CD8-positive, alpha-beta memory T cell (primary cell): ENCODE measurements around the gene TMEM132C. TPM values are rescaled to one million over a fixed set of nuclear protein-coding genes. Genes with fewer than 3 reads are reported as not detected.
A peak's percentile ranks its signal among the peaks of the same experiment; 100 is the strongest.
"Not testable (repeated sequence)": the region's sequence is repeated elsewhere in the genome, so short reads cannot be mapped to it uniquely, and the experiment has no call there.

ENCODE experiments used
- CTCF ChIA-PET: fragments of 350-600 bp; sonication (Branson Sonifier 250); formaldehyde crosslinking; loops from one replicate; lab custom pipeline; 2021; ENCODE audit warnings: antibody characterized with exemption; lab: Charles Lee
- POLR2A ChIA-PET: fragments of 350-600 bp; sonication (Branson Sonifier 250); formaldehyde crosslinking; loops from one replicate; lab custom pipeline; 2021; ENCODE audit warnings: antibody characterized with exemption; lab: Charles Lee
- DNase-seq, 5 donors: peaks; one replicate each; pipeline versions ENCODE4 v3.0.0 to v3.0.0-alpha.2; 2020 to 2022; ENCODE audit warnings: mixed read lengths in 1 of 5
- H3K27ac ChIP-seq: one replicate; pipeline ENCODE4 v1.7.0; 2013; ENCODE audit warnings: low read depth, mild to moderate bottlenecking, low read length, moderate library complexity
- H3K27me3 ChIP-seq: 2 replicates; pipeline ENCODE4 v1.7.0; 2013; ENCODE audit warnings: low read length, mild to moderate bottlenecking; ENCODE audit not compliant: insufficient read depth, poor library complexity, severe bottlenecking
- H3K36me3 ChIP-seq: 2 replicates; pipeline ENCODE4 v1.7.0; 2013; ENCODE audit warnings: mild to moderate bottlenecking, low read length, moderate library complexity; ENCODE audit not compliant: insufficient read depth
- H3K4me1 ChIP-seq: 2 replicates; pipeline ENCODE4 v1.7.0; 2013; ENCODE audit warnings: mild to moderate bottlenecking, low read length, moderate library complexity; ENCODE audit not compliant: insufficient read depth
- H3K4me3 ChIP-seq: 2 replicates; pipeline ENCODE4 v1.7.0; 2013; ENCODE audit warnings: mild to moderate bottlenecking, low read length
- H3K9me3 ChIP-seq: 2 replicates; pipeline ENCODE4 v1.7.0; 2013; ENCODE audit warnings: mild to moderate bottlenecking, low read length
- H3K27ac Mint-ChIP-seq, 8 donors: one replicate each; pipeline ENCODE4 v1.8.0; 2020 to 2021; ENCODE audit warnings: mixed read lengths in 8 of 8, mild to moderate bottlenecking in 6 of 8, inconsistent platforms in 3 of 8, moderate library complexity in 3 of 8
- H3K27me3 Mint-ChIP-seq, 2 donors: one replicate each; pipeline ENCODE4 v1.8.0; 2020 to 2021; ENCODE audit warnings: mixed read lengths in 2 of 2, mild to moderate bottlenecking in 1 of 2, moderate library complexity in 1 of 2
- H3K36me3 Mint-ChIP-seq, 3 donors: one replicate each; pipeline ENCODE4 v1.8.0; 2020 to 2021; ENCODE audit warnings: mixed read lengths in 3 of 3, inconsistent platforms in 1 of 3, mild to moderate bottlenecking in 1 of 3
- H3K4me1 Mint-ChIP-seq, 3 donors: one replicate each; pipeline ENCODE4 v1.8.0; 2020 to 2021; ENCODE audit warnings: mixed read lengths in 3 of 3, inconsistent platforms in 1 of 3, mild to moderate bottlenecking in 1 of 3
- H3K4me3 Mint-ChIP-seq, 7 donors: one replicate each; pipeline ENCODE4 v1.8.0; 2020 to 2021; ENCODE audit warnings: mixed read lengths in 7 of 7, mild to moderate bottlenecking in 6 of 7, moderate library complexity in 4 of 7, inconsistent platforms in 2 of 7
- H3K9me3 Mint-ChIP-seq, 5 donors: one replicate each; pipeline ENCODE4 v1.8.0; 2020 to 2022; ENCODE audit warnings: mixed read lengths in 5 of 5, mild to moderate bottlenecking in 3 of 5, moderate library complexity in 2 of 5, inconsistent platforms in 1 of 5
- polyA plus RNA-seq: library from polyadenylated mRNA; unstranded; fragments of 300-500 nt; fragmentation: Illumina TruSeq; gene quantifications from one replicate; pipeline ENCODE4 v1.2.3, GENCODE V29; 2021
- total RNA-seq, 2 experiments: library from RNA; stranded (reverse); gene quantifications; one replicate each; pipeline ENCODE4 v1.2.3, GENCODE V29; 2021

Gene TMEM132C
- total and polyA plus RNA-seq, 3 experiments from 2014 or later = not detected

GRCh38 chr12:128587918-128588317 lies 320.9 kb downstream of the TMEM132C start:
- no peak overlapping the region for H3K4me3 Mint-ChIP-seq
- DNase-seq = no peak
- H3K36me3 ChIP-seq = no peaks in the 10 kb centered on the region
- H3K27ac ChIP-seq = no peak overlapping the region
- H3K4me1 Mint-ChIP-seq = no peaks in the 10 kb centered on the region
- no peaks in the 10 kb centered on the region for H3K4me1 ChIP-seq
- H3K27ac Mint-ChIP-seq = no peak overlapping the region
- no peaks in the 10 kb centered on the region for H3K9me3 ChIP-seq
- H3K27me3 ChIP-seq = no peaks in the 10 kb centered on the region
- ChIA-PET CTCF (no interaction called here), POLR2A (no interaction called here)
- no peaks in the 10 kb centered on the region for H3K9me3 Mint-ChIP-seq
- no peak overlapping the region for H3K4me3 ChIP-seq
- peaks cover 0 to 3% of the 10 kb centered on the region in 2 donors for H3K27me3 Mint-ChIP-seq
- no peaks in the 10 kb centered on the region for H3K36me3 Mint-ChIP-seq

- H3K9me3 Mint-ChIP-seq = no peaks in the 10 kb centered on the region
- peak overlapping the region in 1 of 8 donors; percentile 8 for H3K27ac Mint-ChIP-seq
- peaks cover 4 to 7% of the 10 kb centered on the region in 2 donors for H3K27me3 Mint-ChIP-seq
- ChIA-PET POLR2A (no interaction called here), CTCF (no interaction called here)
- no peaks in the 10 kb centered on the region for H3K4me1 ChIP-seq
- no peaks in the 10 kb centered on the region for H3K4me1 Mint-ChIP-seq
- H3K27ac ChIP-seq = no peak overlapping the region
- H3K36me3 Mint-ChIP-seq = no peaks in the 10 kb centered on the region
- H3K27me3 ChIP-seq = no peaks in the 10 kb centered on the region
- DNase-seq = no peak
- H3K4me3 Mint-ChIP-seq = no peak overlapping the region
- H3K9me3 ChIP-seq = no peaks in the 10 kb centered on the region
- H3K4me3 ChIP-seq = no peak overlapping the region
- H3K36me3 ChIP-seq = no peaks in the 10 kb centered on the region
These were observed 325.3 kb downstream of the TMEM132C start for GRCh38 chr12:128592220-128592744.

GRCh38 chr12:128594521-128594920 lies 327.6 kb downstream of the TMEM132C start:
- Mint-ChIP-seq H3K27ac (no peak overlapping the region), H3K27me3 (peaks cover 4 to 7% of the 10 kb centered on the region in 2 donors), H3K4me3 (no peak overlapping the region), H3K9me3 (no peaks in the 10 kb centered on the region), H3K4me1 (no peaks in the 10 kb centered on the region), H3K36me3 (no peaks in the 10 kb centered on the region)
- ChIA-PET POLR2A (no interaction called here), CTCF (no interaction called here)
- Histone ChIP-seq H3K4me3 (no peak overlapping the region), H3K27ac (no peak overlapping the region), H3K27me3 (no peaks in the 10 kb centered on the region), H3K9me3 (no peaks in the 10 kb centered on the region), H3K36me3 (no peaks in the 10 kb centered on the region), H3K4me1 (no peaks in the 10 kb centered on the region)
- DNase-seq = no peak

GRCh38 chr12:128595609-128596008 lies 328.6 kb downstream of the TMEM132C start:
- POLR2A ChIA-PET = no interaction called here
- no peak overlapping the region for H3K27ac ChIP-seq
- CTCF ChIA-PET = no interaction called here
- H3K27me3 Mint-ChIP-seq = peaks cover 4 to 7% of the 10 kb centered on the region in 2 donors
- no peaks in the 10 kb centered on the region for H3K4me1 Mint-ChIP-seq
- no peak overlapping the region for H3K27ac Mint-ChIP-seq
- H3K9me3 Mint-ChIP-seq = no peaks in the 10 kb centered on the region
- no peaks in the 10 kb centered on the region for H3K36me3 Mint-ChIP-seq
- no peaks in the 10 kb centered on the region for H3K27me3 ChIP-seq
- H3K36me3 ChIP-seq = no peaks in the 10 kb centered on the region
- H3K9me3 ChIP-seq = no peaks in the 10 kb centered on the region
- H3K4me3 Mint-ChIP-seq = no peak overlapping the region
- H3K4me1 ChIP-seq = no peaks in the 10 kb centered on the region
- no peak for DNase-seq
- H3K4me3 ChIP-seq = no peak overlapping the region

GRCh38 chr12:128600886-128601285 lies 333.9 kb downstream of the TMEM132C start:
- no peaks in the 10 kb centered on the region for H3K9me3 Mint-ChIP-seq
- no peaks in the 10 kb centered on the region for H3K9me3 ChIP-seq
- no peaks in the 10 kb centered on the region for H3K27me3 ChIP-seq
- H3K27me3 Mint-ChIP-seq = peaks cover 0 to 2% of the 10 kb centered on the region in 2 donors
- H3K36me3 Mint-ChIP-seq = no peaks in the 10 kb centered on the region
- no peak for DNase-seq
- no peaks in the 10 kb centered on the region for H3K4me1 Mint-ChIP-seq
- H3K27ac ChIP-seq = no peak overlapping the region
- no peaks in the 10 kb centered on the region for H3K4me1 ChIP-seq
- no peak overlapping the region for H3K27ac Mint-ChIP-seq
- no peak overlapping the region for H3K4me3 ChIP-seq
- no peak overlapping the region for H3K4me3 Mint-ChIP-seq
- H3K36me3 ChIP-seq = no peaks in the 10 kb centered on the region
- POLR2A ChIA-PET = no interaction called here
- CTCF ChIA-PET = no interaction called here

GRCh38 chr12:128603573-128604115 lies 336.7 kb downstream of the TMEM132C start:
- Mint-ChIP-seq H3K36me3 (no peaks in the 10 kb centered on the region), H3K27ac (no peak overlapping the region), H3K4me3 (no peak overlapping the region), H3K9me3 (no peaks in the 10 kb centered on the region), H3K27me3 (no peaks in the 10 kb centered on the region), H3K4me1 (no peaks in the 10 kb centered on the region)
- Histone ChIP-seq H3K36me3 (no peaks in the 10 kb centered on the region), H3K4me1 (no peaks in the 10 kb centered on the region), H3K27ac (no peak overlapping the region), H3K9me3 (no peaks in the 10 kb centered on the region), H3K4me3 (no peak overlapping the region), H3K27me3 (no peaks in the 10 kb centered on the region)
- POLR2A ChIA-PET = no interaction called here
- CTCF ChIA-PET = no interaction called here
- no peak for DNase-seq

- H3K27me3 Mint-ChIP-seq, H3K4me3 ChIP-seq, CTCF ChIA-PET, H3K36me3 ChIP-seq, H3K4me1 ChIP-seq, H3K4me1 Mint-ChIP-seq, H3K9me3 Mint-ChIP-seq, H3K9me3 ChIP-seq, H3K27me3 ChIP-seq, POLR2A ChIA-PET, H3K4me3 Mint-ChIP-seq, DNase-seq, H3K36me3 Mint-ChIP-seq, H3K27ac Mint-ChIP-seq, H3K27ac ChIP-seq: not testable (repeated sequence)
These were observed 337.2 kb downstream of the TMEM132C start for GRCh38 chr12:128604219-128604618.

- Histone ChIP-seq H3K9me3 (no peaks in the 10 kb centered on the region), H3K36me3 (no peaks in the 10 kb centered on the region), H3K27me3 (no peaks in the 10 kb centered on the region), H3K4me3 (no peak overlapping the region), H3K4me1 (no peaks in the 10 kb centered on the region), H3K27ac (no peak overlapping the region)
- peak overlapping the region in 2 of 8 donors; percentile 66 to 67 for H3K27ac Mint-ChIP-seq
- H3K36me3 Mint-ChIP-seq = no peaks in the 10 kb centered on the region
- CTCF ChIA-PET = no interaction called here
- H3K4me3 Mint-ChIP-seq = no peak overlapping the region
- no peaks in the 10 kb centered on the region for H3K9me3 Mint-ChIP-seq
- no peak for DNase-seq
- no peaks in the 10 kb centered on the region for H3K27me3 Mint-ChIP-seq
- no peaks in the 10 kb centered on the region for H3K4me1 Mint-ChIP-seq
- POLR2A ChIA-PET = no interaction called here
These were observed 339.1 kb downstream of the TMEM132C start for GRCh38 chr12:128606051-128606450.
